C4-2B (cell line): ENCODE results near the gene MLXIPL.
A peak's percentile ranks its signal among the peaks of the same experiment; 100 is the strongest.
"Not testable (repeated sequence)": the region's sequence is repeated elsewhere in the genome, so short reads cannot be mapped to it uniquely, and the experiment has no call there.

Experiments
- H3K27ac ChIP-seq: fragments of 450-650 bp; 2 replicates; pipeline ENCODE4 v1.5.1; 2017
- ZFX ChIP-seq: fragments of 450-650 bp; IDR thresholded peaks from 2 replicates; pipeline ENCODE4 v1.6.1; 2017
- TF ChIP-seq, protein P1 (sequence below): fragments of 450-650 bp; conservative IDR thresholded peaks from 2 replicates; pipeline ENCODE4 v1.5.1; 2017; ENCODE audit warnings: mild to moderate bottlenecking

Gene MLXIPL

GRCh38 chr7:73557108-73557396 lies 67.3 kb downstream of the MLXIPL start:
- H3K27ac ChIP-seq, result peak overlapping the region; percentile 94
- TF ChIP-seq ZFX, result no peak
- TF ChIP-seq, protein P1, sequence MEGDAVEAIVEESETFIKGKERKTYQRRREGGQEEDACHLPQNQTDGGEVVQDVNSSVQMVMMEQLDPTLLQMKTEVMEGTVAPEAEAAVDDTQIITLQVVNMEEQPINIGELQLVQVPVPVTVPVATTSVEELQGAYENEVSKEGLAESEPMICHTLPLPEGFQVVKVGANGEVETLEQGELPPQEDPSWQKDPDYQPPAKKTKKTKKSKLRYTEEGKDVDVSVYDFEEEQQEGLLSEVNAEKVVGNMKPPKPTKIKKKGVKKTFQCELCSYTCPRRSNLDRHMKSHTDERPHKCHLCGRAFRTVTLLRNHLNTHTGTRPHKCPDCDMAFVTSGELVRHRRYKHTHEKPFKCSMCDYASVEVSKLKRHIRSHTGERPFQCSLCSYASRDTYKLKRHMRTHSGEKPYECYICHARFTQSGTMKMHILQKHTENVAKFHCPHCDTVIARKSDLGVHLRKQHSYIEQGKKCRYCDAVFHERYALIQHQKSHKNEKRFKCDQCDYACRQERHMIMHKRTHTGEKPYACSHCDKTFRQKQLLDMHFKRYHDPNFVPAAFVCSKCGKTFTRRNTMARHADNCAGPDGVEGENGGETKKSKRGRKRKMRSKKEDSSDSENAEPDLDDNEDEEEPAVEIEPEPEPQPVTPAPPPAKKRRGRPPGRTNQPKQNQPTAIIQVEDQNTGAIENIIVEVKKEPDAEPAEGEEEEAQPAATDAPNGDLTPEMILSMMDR, result no peak

DNA sequence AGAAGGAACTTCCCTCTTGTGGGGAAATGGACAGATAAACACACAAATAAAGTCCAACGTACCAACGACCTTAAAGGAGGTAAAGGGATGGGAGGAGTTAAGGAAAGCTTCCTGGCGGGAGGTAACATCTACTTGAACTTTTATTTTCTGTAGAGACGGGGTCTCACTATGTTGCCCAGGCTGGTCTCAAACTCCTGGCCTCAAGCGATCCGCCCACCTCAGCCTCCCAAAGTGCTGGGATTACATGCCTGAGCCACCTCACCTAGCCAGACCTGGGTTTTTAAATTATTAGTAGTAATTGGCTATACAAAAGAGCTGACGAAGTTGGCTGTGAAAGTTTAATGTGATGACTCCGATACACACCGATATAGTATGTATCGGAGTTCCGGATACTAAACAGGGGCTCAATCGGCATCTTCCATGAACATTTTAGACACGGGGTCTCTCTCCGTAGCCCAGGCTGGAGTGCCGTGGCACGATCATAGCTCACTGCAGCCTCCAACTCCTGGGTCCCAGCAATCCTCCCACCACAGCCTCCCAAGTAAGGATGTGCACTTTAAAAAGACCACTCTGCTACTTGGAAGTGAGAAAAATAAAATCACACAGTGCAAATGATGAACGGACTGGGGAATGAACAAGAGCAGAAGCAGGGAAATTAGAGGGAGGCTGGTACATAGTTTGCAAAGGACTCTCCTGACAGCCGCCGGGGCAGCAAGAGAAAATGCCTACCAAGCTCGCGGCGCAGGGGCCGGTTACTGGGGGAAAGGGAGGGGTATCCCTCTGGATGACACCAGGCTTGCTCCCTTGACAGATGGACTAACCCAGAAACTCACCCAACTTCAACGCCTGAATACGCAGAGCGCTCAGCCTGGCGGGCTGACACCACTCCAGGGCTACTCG lies 67.9 kb downstream of the MLXIPL start:
- TF ChIP-seq, protein P1, result no peak
- no peak for TF ChIP-seq ZFX
- H3K27ac ChIP-seq, result peak overlapping the region; percentile 94

DNA sequence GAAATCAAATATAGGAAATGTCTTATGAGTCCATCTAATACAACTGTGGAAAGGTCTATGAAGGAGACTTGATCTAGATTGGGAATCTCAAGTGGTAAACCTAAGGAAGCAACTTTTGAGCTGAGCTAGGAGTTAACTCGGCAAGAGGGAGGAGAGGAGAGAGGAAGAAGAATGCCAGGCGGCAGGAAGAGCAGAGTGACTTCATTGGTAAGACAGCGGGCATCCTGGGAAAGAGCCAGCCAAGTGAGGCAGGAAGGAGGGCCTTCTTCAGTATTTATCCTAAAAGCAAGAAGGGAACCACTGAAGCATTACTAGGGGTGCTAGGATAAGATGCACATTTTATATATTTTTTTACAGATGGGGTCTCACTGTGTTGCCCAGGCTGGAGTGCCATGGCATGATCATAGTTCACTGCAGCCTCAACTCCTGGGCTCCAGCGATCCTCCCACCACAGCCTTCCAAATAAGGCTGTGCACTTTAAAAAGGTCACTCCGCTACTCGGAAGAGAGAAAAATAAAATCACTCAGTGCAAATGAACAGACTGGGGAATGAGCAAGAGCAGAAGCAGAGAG lies 68.8 kb downstream of the MLXIPL start:
- no peak for TF ChIP-seq ZFX
- peak overlapping the region; percentile 94 for H3K27ac ChIP-seq

- H3K27ac ChIP-seq, result not testable (repeated sequence)
These were observed 74.2 kb downstream of the MLXIPL start for GRCh38 chr7:73550093-73550492.

GRCh38 chr7:73549176-73549575 lies 75.1 kb downstream of the MLXIPL start:
- TF ChIP-seq, protein P1, result no peak
- no peak for TF ChIP-seq ZFX
- no peak overlapping the region for H3K27ac ChIP-seq

DNA sequence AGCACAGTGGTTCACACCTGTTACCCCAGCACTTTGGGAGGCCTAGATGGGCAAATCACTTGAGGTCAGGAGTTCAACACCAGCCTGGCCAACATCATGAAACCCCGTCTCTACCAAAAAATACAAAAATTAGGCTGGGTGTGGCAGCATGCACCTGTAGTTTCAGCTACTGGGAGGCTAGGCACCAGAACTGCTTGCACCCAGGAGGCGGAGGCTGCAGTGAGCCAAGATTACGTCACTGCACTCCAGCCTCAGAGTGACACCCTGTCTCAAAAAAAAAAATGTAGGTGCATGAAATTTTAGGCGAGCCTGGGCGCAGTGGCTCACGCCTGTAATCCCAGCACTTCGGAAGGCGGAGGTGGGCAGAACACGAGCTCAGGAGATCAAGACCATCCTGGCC lies 76.5 kb downstream of the MLXIPL start:
- H3K27ac ChIP-seq, result no peak overlapping the region
- TF ChIP-seq ZFX, result no peak
- TF ChIP-seq, protein P1, result no peak

- H3K27ac ChIP-seq, result no peak overlapping the region
- TF ChIP-seq, protein P1, result no peak
- TF ChIP-seq ZFX, result no peak
These were observed 79.6 kb downstream of the MLXIPL start for GRCh38 chr7:73544678-73545077.
